Inflammatory macrophage (primary cell): ENCODE results near the gene DPP10.

Source experiments
- DNase-seq, 2 donors: peaks; one replicate each; pipeline ENCODE4 v3.0.0-alpha.2; 2020 to 2022

Gene DPP10

DNA sequence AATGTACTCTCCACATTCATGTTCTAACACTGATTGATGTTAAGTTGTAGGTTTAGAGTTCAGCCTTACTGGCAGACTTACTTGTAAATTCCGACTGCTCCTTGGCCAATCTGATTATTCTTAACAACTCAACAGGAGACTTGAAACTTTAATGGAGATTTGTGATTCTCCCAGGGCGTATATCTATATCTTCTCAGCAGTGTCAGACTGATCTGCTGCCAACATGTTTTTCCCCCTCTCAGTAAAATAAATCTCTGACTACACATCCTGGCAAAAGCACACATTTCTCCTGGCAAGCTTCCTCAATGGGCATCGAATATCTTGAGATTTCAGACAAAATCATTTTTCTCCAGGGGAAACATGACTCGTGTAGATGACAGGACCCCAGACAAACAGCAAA, 1041.2 kb downstream of the DPP10 start:
- no peak for DNase-seq

DNA sequence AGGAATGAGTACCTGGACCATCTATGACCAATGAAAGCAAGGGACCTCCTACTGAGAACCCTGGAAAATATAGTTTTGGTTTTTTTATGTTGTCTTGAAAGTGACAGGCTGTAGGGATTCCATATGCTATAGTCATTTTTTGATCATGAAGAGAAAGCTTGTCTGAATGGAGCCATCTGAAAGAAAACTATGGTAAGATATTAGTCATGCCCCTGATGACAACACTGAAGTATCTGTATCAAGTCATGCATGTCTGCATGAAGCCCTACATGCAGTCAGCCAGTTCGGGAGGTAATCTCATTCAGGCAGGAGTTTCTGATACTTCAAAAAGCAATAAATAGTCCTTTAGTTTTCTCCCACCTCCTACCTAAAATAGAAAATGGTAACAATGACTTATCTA, 1042.0 kb downstream of the DPP10 start:
- no peak for DNase-seq

DNA sequence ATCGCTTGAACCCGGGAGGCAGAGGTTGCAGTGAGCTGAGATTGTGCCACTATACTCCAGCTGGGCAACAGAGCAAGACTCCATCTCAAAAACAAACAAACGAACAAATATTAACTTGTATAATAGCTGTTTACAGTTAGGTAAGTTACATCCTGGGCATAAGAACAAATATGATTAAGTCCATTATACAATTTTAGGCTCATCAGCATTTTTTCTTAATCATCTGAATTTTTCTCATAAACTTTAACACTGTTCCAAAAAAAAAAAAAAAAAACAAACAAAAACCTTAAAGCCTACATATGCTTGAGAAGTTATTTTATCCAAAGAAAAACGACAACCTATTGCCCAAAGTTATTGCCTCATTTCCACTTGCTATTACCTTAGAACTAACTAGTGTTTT, 1042.5 kb downstream of the DPP10 start:
- no peak for DNase-seq

DNA sequence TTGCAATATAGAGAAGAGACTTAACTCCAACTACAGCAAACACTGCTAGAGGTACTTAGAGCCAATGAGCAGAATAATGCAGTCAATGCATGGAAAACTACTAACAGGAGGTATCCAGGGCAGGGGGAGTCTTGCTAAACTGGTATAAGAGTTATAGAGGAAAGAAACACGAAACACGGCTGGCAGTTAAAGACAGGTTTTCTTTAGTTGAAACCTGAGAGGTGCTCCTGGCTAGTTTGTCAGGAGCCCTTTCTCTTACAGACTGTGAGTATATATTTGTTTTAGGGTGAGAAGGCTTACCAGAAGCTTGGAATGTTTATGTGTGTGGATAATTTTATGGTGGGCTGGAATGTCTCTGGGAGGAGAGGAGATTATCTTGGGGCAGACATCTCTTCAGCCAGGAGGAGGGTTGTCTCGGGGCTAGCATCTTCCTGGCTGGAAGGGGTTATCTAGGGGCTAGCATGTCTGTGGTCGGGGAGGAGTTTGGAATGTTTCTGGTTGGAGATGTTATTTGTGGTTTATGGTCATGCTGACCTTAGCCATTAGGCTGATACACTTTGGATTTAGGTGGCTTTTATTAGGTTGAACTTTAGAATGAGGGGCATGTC, 1048.8 kb downstream of the DPP10 start:
- DNase-seq: no peak

DNA sequence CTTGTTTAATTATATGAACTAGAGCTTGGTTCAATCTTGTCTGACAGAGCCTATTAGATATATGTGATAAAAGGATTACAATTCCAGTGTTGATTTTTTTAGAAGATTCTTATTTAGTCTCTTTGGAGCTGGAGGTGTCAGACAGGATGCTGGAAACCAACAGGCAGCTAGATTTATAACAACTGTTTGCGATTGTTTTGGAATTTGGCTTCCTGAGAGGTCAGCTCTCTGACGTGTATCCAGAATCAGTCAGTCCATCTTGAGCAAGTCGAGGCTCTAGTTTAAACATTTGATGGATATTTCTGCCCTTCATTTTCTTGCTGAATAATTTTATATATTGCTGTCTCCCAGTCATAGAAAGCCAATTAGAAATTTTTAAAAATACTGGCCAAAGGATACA, 1062.9 kb downstream of the DPP10 start:
- no peak for DNase-seq

DNA sequence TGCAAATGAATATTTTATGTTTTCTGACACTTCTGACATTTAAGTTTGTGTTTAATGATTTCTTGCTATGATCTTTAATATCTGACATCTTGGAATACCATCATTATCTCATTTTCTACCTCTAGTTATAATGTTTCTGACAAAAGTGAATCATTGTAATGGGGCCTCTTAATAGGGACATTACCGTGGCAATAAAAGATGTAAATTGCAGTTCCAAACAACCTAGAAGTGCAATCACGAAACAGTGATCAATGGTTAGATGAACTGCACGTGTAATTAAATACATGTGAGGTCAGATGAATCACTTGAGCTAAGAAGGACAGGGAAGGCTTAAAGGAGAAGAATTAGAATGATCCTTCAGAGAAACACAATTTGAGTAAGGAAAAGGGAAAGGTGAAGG, 1078.3 kb downstream of the DPP10 start:
- no peak for DNase-seq

DNA sequence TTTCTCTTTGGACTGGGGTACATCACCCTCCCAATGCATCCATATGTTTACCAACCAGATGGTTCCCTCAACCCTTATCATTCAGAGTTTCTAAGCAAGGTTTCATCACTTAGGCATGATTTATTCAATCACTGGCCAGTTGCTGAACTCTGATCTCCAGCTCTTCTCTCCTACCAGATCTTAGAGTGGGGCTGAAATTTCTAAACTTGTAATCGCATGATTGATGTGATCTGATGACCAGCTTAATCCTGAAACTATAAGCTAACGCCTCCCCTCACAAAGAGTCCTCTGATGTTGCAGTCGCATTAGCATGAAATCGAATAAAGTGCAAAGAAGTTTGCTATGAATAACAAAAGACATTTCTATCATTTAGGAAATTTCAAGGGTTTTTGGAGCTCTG, 1082.0 kb downstream of the DPP10 start:
- no peak for DNase-seq

DNA sequence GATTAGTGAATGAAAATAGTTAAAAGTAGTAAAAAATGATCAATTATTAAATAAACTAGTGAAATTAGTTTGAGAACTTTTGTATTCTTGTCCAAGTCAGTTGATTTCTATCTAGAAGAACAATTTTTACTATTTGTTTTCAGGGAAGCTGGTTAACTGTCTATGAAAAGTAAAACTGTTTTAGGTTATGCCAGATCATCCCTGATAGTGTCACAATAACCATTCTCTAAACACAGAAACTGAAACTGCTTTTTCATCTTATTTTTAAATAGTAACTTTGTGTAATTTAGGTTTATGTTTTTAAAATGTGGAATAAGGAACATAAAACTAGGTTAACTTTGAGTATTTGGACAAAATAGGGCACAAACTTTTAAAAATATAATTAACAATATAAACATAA, 1087.2 kb downstream of the DPP10 start:
- DNase-seq: no peak

DNA sequence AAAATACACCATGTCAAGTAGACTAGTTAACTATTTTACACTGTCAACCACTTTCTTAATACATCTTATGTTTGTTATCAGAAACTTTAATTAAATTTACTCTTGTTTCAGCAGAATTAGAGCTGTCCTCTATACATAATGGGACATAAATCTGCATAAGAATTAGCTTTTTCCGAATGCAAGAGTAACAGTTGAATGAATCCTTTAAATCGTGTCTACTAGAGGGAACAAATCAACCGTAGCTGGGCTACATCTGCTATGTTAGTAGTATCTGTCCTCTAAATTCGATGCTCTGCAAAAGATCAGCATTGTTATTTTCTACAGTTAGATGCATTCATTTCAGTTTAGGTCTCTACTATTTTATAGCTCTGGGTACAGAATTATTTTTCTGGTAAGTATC, 1090.6 kb downstream of the DPP10 start:
- DNase-seq: no peak

DNA sequence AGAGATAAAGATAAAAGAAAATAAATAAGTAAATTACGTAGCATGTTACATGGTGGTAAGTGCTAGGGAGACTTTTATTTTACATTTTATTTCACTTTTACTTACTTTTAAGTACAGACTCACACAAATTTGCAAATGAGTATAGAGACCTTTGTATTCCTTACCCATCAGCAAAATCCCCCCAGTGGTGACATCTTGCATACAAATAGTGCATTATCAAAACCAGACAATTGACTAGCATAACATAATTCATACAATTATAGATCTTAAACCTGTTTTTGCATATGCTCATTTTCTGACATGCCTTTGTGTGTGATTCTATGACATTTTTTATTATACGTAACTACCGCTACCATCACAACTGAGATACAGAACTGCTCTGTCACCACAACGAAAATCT, 1099.4 kb downstream of the DPP10 start:
- no peak for DNase-seq

DNA sequence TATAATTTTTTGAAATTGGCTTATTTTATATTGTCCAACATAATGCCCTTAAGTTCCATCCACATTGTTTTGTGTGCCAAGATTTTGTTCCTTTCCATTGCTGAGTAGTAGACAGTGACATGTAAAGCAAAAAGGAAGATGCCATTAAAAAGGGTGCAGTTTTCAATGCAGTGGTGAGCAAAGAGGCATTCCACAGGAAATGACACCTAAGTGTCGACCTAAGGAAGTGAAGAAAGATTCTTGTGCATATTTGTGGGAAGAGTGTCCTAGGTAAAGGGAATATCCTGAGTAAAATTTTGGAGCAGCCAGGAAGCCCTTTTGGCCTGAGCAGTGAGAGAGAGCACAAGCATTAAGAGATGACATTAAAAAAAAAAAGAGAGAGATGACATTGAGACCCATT, 1099.9 kb downstream of the DPP10 start:
- DNase-seq: no peak

DNA sequence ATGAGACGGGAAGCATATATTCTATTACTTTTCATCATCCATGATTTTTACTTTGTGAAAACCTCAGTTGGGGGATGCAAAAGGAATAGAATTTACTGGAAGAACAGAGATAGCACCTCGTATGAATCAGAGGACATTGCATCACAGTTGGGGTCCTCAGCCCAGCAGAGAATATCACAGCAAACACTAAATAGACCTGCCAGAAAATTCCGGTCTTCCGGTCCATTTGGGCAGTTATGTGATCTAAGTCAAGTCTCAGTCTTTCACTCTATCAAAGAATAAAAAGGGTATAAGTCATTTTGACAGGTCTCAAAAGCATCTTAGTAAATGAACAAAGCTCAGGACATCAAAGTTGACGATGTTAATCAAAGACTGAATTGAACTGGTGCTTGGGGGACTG, 1100.6 kb downstream of the DPP10 start:
- no peak for DNase-seq

DNA sequence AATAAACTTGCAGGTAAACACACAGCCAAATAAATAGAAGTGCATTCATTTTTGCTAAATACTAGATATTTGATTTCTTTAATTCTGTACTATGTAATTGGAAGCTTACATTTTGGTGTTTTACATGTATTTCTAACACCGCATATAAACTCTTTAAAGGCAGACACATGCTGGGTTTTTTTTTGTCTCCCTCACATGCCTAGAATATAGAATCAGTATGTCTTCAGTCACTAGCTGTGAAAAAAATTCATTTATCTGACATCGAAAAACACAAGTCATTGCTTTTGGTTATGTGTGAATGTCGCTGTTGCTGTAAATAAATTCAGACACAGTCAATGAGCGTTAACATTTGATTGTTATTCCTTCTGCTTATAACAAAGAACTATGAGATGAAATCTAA, 1101.0 kb downstream of the DPP10 start:
- no peak for DNase-seq

DNA sequence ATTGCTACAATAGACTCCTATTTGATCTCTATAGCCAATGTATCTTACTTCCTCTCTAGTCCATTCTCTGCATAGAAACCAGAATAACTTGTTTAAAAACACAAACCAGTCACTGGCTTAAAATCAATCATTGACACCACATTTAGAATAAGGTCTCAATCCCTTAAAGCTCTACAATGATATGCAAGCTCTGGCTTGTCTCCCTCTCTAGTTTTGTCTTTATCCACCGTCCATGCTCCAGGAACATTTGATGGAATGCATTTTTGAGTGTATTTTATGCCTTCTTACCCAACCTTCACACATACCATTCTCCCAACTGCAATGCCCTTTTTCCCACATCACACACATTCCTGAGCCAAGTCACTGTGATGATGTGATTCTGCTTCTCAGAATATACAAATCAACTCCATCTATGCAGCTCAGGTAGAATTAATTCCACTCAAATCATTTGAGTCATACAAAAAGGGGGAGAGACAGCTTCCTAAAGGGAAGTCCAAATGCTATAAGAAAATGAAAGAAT, 1107.2 kb downstream of the DPP10 start:
- no peak for DNase-seq

DNA sequence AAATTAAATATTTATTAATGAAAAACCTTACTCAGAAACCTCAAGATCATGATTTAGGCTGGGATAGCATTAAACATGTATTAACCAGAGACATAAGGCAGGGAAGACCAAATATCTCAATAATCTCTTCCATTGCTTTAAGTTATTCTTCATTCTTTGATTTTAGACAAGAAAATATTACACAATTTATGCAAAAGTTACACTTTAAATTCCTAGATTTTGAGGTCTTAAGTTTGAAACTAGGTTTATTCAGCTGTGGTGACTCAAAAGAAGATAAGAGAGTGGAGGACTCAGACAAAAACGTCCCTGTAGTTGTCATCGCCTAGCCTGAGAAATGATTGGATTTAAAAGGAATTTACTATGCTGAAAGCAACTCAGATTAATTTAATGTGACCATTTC, 1110.3 kb downstream of the DPP10 start:
- DNase-seq: no peak

DNA sequence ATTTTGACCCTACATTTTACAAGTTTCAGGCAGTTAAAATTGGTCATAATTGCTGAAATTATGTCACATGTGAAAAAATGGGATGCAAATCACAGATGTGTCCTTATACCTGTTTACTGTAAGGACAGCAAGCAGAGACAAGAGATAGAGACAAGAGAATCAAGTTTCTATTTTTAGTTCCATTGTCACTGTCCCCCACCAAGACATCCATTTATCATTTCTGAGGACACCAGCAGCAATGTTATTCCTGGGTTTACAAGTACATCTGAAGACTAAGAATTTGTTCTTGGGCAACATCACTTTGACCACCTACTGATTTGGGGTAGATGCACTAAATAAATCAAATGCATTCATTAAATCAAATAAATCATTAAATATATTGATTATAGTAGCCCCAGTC, 1111.7 kb downstream of the DPP10 start:
- DNase-seq: no peak

DNA sequence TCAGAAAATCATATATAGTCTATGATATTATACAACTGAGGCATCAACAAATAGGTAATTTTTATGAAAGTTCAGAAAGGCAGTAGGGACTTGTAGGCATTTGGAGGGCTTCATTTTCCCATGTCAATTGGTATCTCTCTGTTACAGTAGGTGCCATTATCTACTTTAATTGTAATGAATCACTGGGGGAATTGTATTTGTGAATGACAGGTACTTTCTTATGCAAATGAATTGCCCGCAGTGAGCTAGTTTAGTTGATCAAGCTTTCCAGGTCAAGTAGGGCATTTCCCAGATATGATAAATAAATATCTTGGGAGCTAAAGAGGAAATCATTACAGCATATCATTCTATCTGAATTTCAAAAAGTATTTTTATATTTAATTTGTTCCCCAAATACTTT, 1116.3 kb downstream of the DPP10 start:
- no peak for DNase-seq

DNA sequence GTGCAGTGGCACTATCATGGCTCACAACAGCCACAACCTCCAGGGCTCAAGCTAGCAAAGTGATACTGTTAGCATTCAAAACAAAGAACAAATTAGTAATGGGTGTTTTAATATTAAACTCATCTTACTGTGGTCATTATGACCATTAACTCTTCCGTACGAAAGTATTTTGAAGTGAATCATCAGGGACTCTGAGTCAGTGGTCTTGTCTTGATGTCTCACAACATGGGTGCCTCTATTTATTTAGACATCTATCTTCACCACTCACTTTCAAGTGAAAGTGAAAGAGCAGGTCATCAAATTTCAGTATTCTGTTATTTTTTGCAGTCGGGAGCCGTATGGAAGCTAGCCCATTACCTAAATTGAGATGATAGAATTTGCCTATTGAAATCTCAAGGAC, 1118.2 kb downstream of the DPP10 start:
- DNase-seq: no peak

DNA sequence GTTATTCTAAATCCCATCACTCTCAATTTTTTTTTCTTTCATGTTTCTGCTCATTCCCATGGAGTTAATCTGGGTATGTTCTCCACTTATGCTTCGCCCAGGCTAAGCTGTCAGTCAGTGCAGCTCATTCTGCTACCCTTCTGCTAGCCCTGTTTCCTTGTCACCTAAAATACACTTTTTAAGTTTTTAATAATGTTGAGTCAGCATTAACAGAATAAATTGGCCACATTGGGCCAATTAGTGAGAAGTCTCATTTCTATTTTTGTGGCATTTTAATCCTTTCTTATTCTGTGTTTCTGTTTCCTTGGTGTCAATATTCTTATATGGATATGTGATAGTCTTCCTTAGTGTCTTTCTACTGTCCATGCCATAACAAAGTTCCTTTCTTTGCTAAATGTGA, 1126.2 kb downstream of the DPP10 start:
- DNase-seq: no peak

DNA sequence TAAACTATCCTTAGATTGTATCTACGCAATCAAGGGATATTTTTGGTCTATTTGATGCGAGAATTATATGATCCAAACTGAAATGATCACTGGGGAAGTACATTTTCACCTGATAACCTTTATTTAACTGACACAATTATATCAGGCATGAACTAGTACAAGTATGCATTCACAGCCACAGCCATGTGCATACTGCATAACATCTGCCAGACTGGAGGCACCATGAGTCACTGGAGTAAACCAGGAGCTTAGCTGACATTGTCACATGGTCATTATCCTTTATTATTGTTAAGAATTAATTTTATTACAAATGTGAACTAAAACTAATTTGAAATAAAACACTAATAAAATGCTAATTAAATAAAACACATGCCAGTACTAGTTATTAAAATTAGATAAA, 1127.1 kb downstream of the DPP10 start:
- DNase-seq: no peak

DNA sequence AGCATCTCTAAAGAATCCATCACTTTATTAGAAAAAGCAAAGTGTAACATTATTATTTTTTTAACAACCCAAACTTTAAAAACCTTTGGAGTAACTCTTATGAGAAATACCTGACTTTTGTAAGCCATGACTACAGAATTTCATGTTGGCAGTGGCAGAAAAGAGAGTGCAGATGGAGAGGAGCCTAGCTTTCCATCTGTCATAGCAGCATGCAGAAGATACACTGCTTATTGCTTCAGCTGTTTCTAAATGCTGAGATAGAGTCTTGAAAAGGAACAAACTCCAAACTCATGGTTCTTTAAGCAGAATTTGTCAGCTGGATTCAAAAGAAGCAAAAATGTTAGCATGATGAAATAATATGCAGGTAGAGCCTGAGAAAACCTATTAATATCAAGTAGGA, 1130.3 kb downstream of the DPP10 start:
- no peak for DNase-seq

DNA sequence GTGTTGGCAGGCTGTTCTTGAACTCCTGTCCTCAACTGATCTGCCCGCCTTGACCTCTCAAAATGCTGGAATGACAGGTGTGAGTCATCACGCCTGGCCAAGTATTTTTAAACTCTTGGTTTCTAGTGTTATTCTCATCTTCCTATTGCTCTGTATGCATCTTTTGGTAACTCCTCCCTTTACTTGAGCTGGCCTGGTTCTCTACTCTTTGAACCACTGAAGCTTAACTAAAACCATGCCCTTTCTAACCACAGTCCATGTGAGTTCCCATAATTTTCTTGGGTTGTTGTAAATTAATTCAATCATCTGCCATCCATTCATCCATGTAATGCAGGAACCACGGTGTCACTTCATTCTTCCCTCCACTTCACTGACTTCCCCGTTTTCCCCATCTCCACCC, 1131.3 kb downstream of the DPP10 start:
- no peak for DNase-seq

DNA sequence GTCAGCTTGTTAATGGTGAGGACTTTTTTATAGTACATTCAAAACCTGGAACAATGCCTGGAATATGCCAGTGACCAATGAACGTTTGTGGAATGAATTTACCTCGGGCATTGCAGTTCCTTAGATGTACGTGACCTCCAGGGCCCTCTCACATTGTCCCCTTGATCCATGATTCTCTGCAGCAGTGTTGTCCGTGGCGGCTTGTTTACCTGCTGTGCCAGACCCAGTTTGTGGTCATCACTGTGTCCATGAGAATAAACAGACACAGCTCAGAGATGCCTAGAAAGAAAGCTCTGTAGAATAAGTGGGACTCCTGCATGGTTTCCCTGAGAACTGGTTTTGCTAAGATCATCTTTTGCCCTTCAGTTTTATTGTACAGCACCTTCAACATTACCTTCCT, 1132.2 kb downstream of the DPP10 start:
- no peak for DNase-seq

DNA sequence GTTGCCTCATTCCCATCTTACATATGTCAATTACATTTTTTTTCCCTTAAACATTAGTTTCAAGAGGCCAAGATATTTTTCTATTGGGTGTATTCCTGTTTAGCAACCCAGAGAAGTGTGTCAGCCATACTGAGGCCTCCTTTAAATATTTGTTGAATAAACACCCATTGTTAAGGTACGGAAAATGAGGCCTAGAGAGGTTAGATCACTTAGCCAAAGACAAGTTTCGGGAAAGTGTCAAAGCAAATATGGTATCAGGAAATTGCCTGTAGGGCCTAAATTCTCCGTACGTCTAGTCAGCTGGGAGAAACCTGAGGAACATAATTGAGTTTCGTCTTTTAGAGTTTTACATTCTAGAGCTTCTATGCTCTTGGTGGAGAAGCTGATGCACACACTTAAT, 1138.3 kb downstream of the DPP10 start:
- no peak for DNase-seq

DNA sequence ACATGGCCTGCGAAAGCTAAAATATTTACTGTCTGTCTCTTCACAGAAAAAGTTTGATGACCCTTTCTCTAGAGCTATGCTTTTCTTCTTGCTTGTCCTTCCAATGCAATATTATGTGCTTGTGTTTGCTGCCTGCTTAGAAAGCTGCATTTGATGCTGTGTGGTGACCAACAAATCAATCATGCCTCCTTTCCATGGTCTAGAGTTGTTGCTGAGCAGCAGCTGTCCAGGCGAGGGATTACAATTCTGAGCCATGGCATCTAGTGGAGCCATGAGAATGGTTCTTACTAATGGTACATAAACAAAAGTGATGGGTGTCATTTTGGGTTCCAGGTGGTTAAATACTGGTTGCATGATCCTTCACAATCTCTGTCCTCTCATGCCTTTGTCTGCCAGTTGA, 1142.1 kb downstream of the DPP10 start:
- DNase-seq: no peak
